GM23338 (cell line): Measurements from ENCODE around the gene PKLR. TPM values are rescaled to one million over a fixed set of nuclear protein-coding genes. Genes with fewer than 3 reads are reported as not detected.
A peak's percentile ranks its signal among the peaks of the same experiment; 100 is the strongest.

ENCODE experiments used
- ATAC-seq: fragments of 200-7000 bp; cut with Tn5 transposase; 3 replicates; pipeline ENCODE4 v1.9.1; 2020
- DNase-seq: peaks from one replicate; pipeline ENCODE4 v3.0.0-alpha.2; 2015; ENCODE audit warnings: low spot score
- H2AFZ ChIP-seq: fragments of 200-600 bp; sonication (generic); 2 replicates; pipeline ENCODE4 v1.8.0; 2016; ENCODE audit warnings: antibody characterized with exemption, mild to moderate bottlenecking, moderate library complexity
- H3F3A ChIP-seq: fragments of 200-600 bp; sonication (generic); replicated peaks from 2 replicates; pipeline ENCODE4 v1.8.0; 2017; ENCODE audit warnings: antibody characterized with exemption, mixed run types, low read depth
- H3K27ac ChIP-seq: fragments of 200-600 bp; sonication (generic); 2 replicates; pipeline ENCODE4 v1.6.1; 2016; ENCODE audit warnings: low read depth
- H3K27me3 ChIP-seq: fragments of 200-600 bp; sonication (generic); 2 replicates; pipeline ENCODE4 v1.8.0; 2016; ENCODE audit warnings: mild to moderate bottlenecking, mixed run types, moderate library complexity; ENCODE audit not compliant: insufficient read depth
- H3K36me3 ChIP-seq: fragments of 200-600 bp; sonication (generic); 2 replicates; pipeline ENCODE4 v1.8.0; 2016; ENCODE audit warnings: mild to moderate bottlenecking; ENCODE audit not compliant: insufficient read depth
- H3K4me1 ChIP-seq: fragments of 200-600 bp; sonication (generic); 2 replicates; pipeline ENCODE4 v1.8.0; 2016; ENCODE audit warnings: mild to moderate bottlenecking, moderate library complexity; ENCODE audit not compliant: insufficient read depth
- H3K4me2 ChIP-seq: fragments of 200-600 bp; sonication (generic); 2 replicates; pipeline ENCODE4 v1.7.1; 2017; ENCODE audit warnings: mixed run types
- H3K4me3 ChIP-seq: fragments of 200-600 bp; sonication (generic); 2 replicates; pipeline ENCODE4 v1.6.1; 2016; ENCODE audit warnings: mixed run types
- H3K79me2 ChIP-seq: fragments of 200-600 bp; sonication (generic); replicated peaks from 2 replicates; pipeline ENCODE4 v1.8.0; 2017; ENCODE audit warnings: mild to moderate bottlenecking; ENCODE audit not compliant: insufficient read depth
- H3K9me2 ChIP-seq: fragments of 200-600 bp; sonication (generic); 2 replicates; pipeline ENCODE4 v1.8.0; 2017; ENCODE audit not compliant: insufficient read depth
- H4K20me1 ChIP-seq: fragments of 200-600 bp; sonication (generic); replicated peaks from 2 replicates; pipeline ENCODE4 v1.8.0; 2017; ENCODE audit warnings: mild to moderate bottlenecking; ENCODE audit not compliant: insufficient read depth
- H3K27ac Mint-ChIP-seq: 2 replicates; pipeline ENCODE4 v1.8.0; 2020; ENCODE audit warnings: inconsistent platforms, mild to moderate bottlenecking, moderate library complexity, mixed read lengths
- H3K27me3 Mint-ChIP-seq: 3 replicates; pipeline ENCODE4 v1.8.0; 2022; ENCODE audit warnings: low read depth, mild to moderate bottlenecking, moderate library complexity, mixed read lengths, inconsistent platforms; ENCODE audit not compliant: insufficient read depth, poor library complexity
- H3K36me3 Mint-ChIP-seq: 3 replicates; pipeline ENCODE4 v1.8.0; 2021; ENCODE audit warnings: low read depth, mild to moderate bottlenecking, inconsistent platforms, moderate library complexity, mixed read lengths
- H3K4me1 Mint-ChIP-seq: 3 replicates; pipeline ENCODE4 v1.8.0; 2020; ENCODE audit warnings: mild to moderate bottlenecking, inconsistent platforms, mixed read lengths
- H3K4me3 Mint-ChIP-seq: 3 replicates; pipeline ENCODE4 v1.8.0; 2021; ENCODE audit warnings: moderate library complexity, mild to moderate bottlenecking, inconsistent platforms, mixed read lengths
- H3K9me3 Mint-ChIP-seq: 3 replicates; pipeline ENCODE4 v1.8.0; 2020; ENCODE audit warnings: moderate library complexity, mild to moderate bottlenecking, inconsistent platforms, mixed read lengths
- CREB1 ChIP-seq: fragments of 250-450 bp; sonication (Bioruptor Pico); IDR thresholded peaks from 2 replicates; pipeline ENCODE4 v1.5.0; 2020; ENCODE audit warnings: low read depth, mild to moderate bottlenecking, moderate library complexity
- ETS1 ChIP-seq: IDR thresholded peaks from 2 replicates; pipeline ENCODE4 v1.6.1; 2016; ENCODE audit warnings: antibody characterized with exemption
- POLR2AphosphoS5 ChIP-seq: IDR thresholded peaks from 2 replicates; pipeline ENCODE4 v1.6.1; 2016; ENCODE audit warnings: antibody characterized with exemption, low read depth
- ZNF462 ChIP-seq: fragments of 250-450 bp; sonication (Bioruptor Pico); IDR thresholded peaks from 2 replicates; pipeline ENCODE4 v1.5.0; 2020; ENCODE audit warnings: mild to moderate bottlenecking, moderate library complexity
- polyA plus RNA-seq: library from polyadenylated mRNA; unstranded; fragments of >200 nt; fragmentation: Nextera tagmentation; extraction: Ambion mirVana; gene quantifications from 2 replicates; pipeline ENCODE4 v1.2.1, GENCODE V29; 2016
- total RNA-seq: library from RNA; depleted of rRNA; stranded (reverse); fragments of >200 nt; shearing (Covaris generic); gene quantifications from 2 replicates; pipeline ENCODE4 v1.2.3, GENCODE V29; 2014

Gene PKLR
- total and polyA plus RNA-seq, 2 experiments from 2014 or later = 2.0 to 3.7 TPM

GRCh38 chr1:155308493-155309422, 7.5 kb upstream of the PKLR start, which contains the start of gene FDPS:
Gene FDPS (plus strand): TSS chr1:155308866. CDS start chr1:155309790, 924 bp downstream.
- peak within 1 kb of the TSS; percentile 97 for H3K27ac Mint-ChIP-seq
- Histone ChIP-seq H4K20me1 (peaks cover 28% of the 10 kb centered on the region), H2AFZ (no peak within 1 kb of the TSS), H3F3A (peaks cover 19% of the 10 kb centered on the region), H3K4me3 (peak within 1 kb of the TSS; percentile 98), H3K27ac (peak within 1 kb of the TSS; percentile 85), H3K79me2 (peaks cover 44% of the 10 kb centered on the region), H3K36me3 (peaks cover 11% of the 10 kb centered on the region), H3K9me2 (no peaks in the 10 kb centered on the region), H3K27me3 (no peaks in the 10 kb centered on the region), H3K4me1 (peaks cover 20% of the 10 kb centered on the region), H3K4me2 (peak within 1 kb of the TSS; percentile 98)
- peaks cover 22% of the 10 kb centered on the region for H3K4me1 Mint-ChIP-seq
- peak within 1 kb of the TSS; percentile 99 for H3K4me3 Mint-ChIP-seq
- ATAC-seq = peak; percentile 97
- H3K9me3 Mint-ChIP-seq = no peaks in the 10 kb centered on the region
- DNase-seq = peak; percentile 99
- H3K36me3 Mint-ChIP-seq = peaks cover 39% of the 10 kb centered on the region
- peaks cover 9% of the 10 kb centered on the region for H3K27me3 Mint-ChIP-seq
- no peak for TF ChIP-seq ZNF462 (CRISPR knock-in tag)
- peak; percentile 92 for TF ChIP-seq CREB1
- TF ChIP-seq POLR2AphosphoS5 = peak; percentile 91
- TF ChIP-seq ETS1 = peak; percentile 97
